HepG2 (cell line): ENCODE data around the gene UBL7. TPM values are rescaled to one million over a fixed set of nuclear protein-coding genes. Genes with fewer than 3 reads are reported as not detected.

Source experiments
- ATF7-NPFF ChIP-seq: sonication (generic); formaldehyde crosslinking; IDR thresholded peaks from 2 replicates; pipeline ENCODE4 v1.8.1; 2023; ENCODE audit warnings: mild to moderate bottlenecking, low read depth, missing genetic modification reagents, moderate library complexity
- ATM ChIP-seq: fragments of 450-650 bp; IDR thresholded peaks from 2 replicates; pipeline ENCODE4 v1.7.1; 2017; ENCODE audit warnings: mild to moderate bottlenecking, borderline replicate concordance
- EP300 ChIP-seq, 3 experiments: sonication (generic) in 1 of 3; formaldehyde crosslinking in 1 of 3; IDR thresholded peaks; 2 replicates each; pipeline versions ENCODE4 v1.5.1 to v1.6.1; 2011 to 2020; ENCODE audit warnings: low read depth in 2 of 3, low read length in 2 of 3, borderline replicate concordance in 1 of 3, improper control_type of control experiment in 1 of 3, mild to moderate bottlenecking in 1 of 3, missing genetic modification reagents in 1 of 3, moderate library complexity in 1 of 3
- GRHL1 ChIP-seq: sonication (generic); formaldehyde crosslinking; conservative IDR thresholded peaks from 2 replicates; pipeline ENCODE4 v1.8.0; 2022; ENCODE audit warnings: missing genetic modification reagents
- IKZF5 ChIP-seq: IDR thresholded peaks from 2 replicates; pipeline ENCODE4 v1.6.1; 2018; ENCODE audit warnings: missing genetic modification reagents, mild to moderate bottlenecking, missing compliant biosample characterization
- MATR3 ChIP-seq: sonication (generic); formaldehyde crosslinking; IDR thresholded peaks from 2 replicates; pipeline ENCODE4 v1.4.0; 2020; ENCODE audit warnings: missing genetic modification reagents
- PCBP1 ChIP-seq: fragments of 200-400 bp; formaldehyde crosslinking; IDR thresholded peaks from 2 replicates; pipeline ENCODE4 v1.6.1; 2017; ENCODE audit warnings: mild to moderate bottlenecking, low read depth, low read length, borderline replicate concordance
- PHF8 ChIP-seq: sonication (generic); formaldehyde crosslinking; IDR thresholded peaks from 2 replicates; pipeline ENCODE4 v1.5.0; 2020; ENCODE audit warnings: missing genetic modification reagents
- RXRA ChIP-seq: sonication (generic); formaldehyde crosslinking; IDR thresholded peaks from 2 replicates; pipeline ENCODE4 v1.5.1; 2020; ENCODE audit warnings: missing genetic modification reagents
- XBP1 ChIP-seq: sonication (generic); formaldehyde crosslinking; IDR thresholded peaks from 2 replicates; pipeline ENCODE4 v1.5.0; 2020; ENCODE audit warnings: missing genetic modification reagents
- ZNF230 ChIP-seq: sonication (generic); formaldehyde crosslinking; IDR thresholded peaks from 2 replicates; pipeline ENCODE4 v1.4.0; 2020; ENCODE audit warnings: mild to moderate bottlenecking, missing genetic modification reagents
- ZNF264 ChIP-seq: sonication (generic); formaldehyde crosslinking; IDR thresholded peaks from 2 replicates; pipeline ENCODE4 v1.4.0; 2020; ENCODE audit warnings: missing genetic modification reagents
- ZNF292 ChIP-seq: sonication (generic); formaldehyde crosslinking; IDR thresholded peaks from 2 replicates; pipeline ENCODE4 v1.8.1; 2022; ENCODE audit warnings: mild to moderate bottlenecking, low read depth, missing genetic modification reagents, borderline replicate concordance
- ZNF3 ChIP-seq: IDR thresholded peaks from 2 replicates; pipeline ENCODE4 v1.7.0; 2017; ENCODE audit warnings: inconsistent platforms
- ZNF879 ChIP-seq: sonication (generic); formaldehyde crosslinking; IDR thresholded peaks from 2 replicates; pipeline ENCODE4 v1.8.1; 2023; ENCODE audit warnings: missing genetic modification reagents
- polyA plus RNA-seq, 8 experiments: library from polyadenylated mRNA; depleted of rRNA in 3 of 8; stranded (reverse) in 7 of 8; unstranded in 1 of 8; fragments of >200 nt; fragmentation: Illumina TruSeq in 4 of 8; extraction: Trizol in 4 of 8; gene quantifications; 2 replicates each; pipeline versions ENCODE4 v1.2.1 to v1.2.3, GENCODE V29; 2011 to 2016; ENCODE audit warnings: low read depth in 4 of 8, missing spikeins in 1 of 8, mixed read lengths in 1 of 8; ENCODE audit not compliant: insufficient read depth in 1 of 8
- total RNA-seq, 5 experiments: library from RNA; depleted of rRNA; stranded (reverse); fragments of >200 nt; fragmentation: Illumina TruSeq; extraction: Trizol; gene quantifications; 2 replicates each; pipeline ENCODE4 v1.2.3, GENCODE V29; 2016; ENCODE audit warnings: low read depth in 1 of 5
- TF ChIP-seq, protein P1 (sequence below): sonication (generic); formaldehyde crosslinking; IDR thresholded peaks from 2 replicates; pipeline ENCODE4 v1.4.0; 2020; ENCODE audit warnings: low read depth, missing genetic modification reagents
- TF ChIP-seq, protein P2 (sequence below): sonication (generic); formaldehyde crosslinking; IDR thresholded peaks from 2 replicates; pipeline ENCODE4 v1.4.0; 2020; ENCODE audit warnings: missing genetic modification reagents
- TF ChIP-seq, protein P3 (sequence below): sonication (generic); formaldehyde crosslinking; IDR thresholded peaks from 2 replicates; pipeline ENCODE4 v1.4.0; 2020; ENCODE audit warnings: missing genetic modification reagents

The UBL7 gene
- total and polyA plus RNA-seq, 2 of the 13 experiments (the other 11 are each of a cell fraction or from before 2014, with no cell fraction given) = 55.0 to 63.5 TPM

- TF ChIP-seq RXRA (CRISPR knock-in tag) (peak; percentile 86), GRHL1 (no peak), ATF7-NPFF (CRISPR knock-in tag) (no peak; the same call in none of the 2 replicates), XBP1 (CRISPR knock-in tag) (no peak), ZNF264 (CRISPR knock-in tag) (0 out of 2 replicates have a peak, but pooled peaks have one; percentile 69), IKZF5 (CRISPR knock-in tag) (peak; percentile 84), ZNF3 (no peak), PHF8 (CRISPR knock-in tag) (peak; percentile 60), ZNF879 (CRISPR knock-in tag) (peak; percentile 54; the same call in 1 of the 2 replicates), EP300 (IDR thresholded peaks at IDR 0.05; ENCODE audit: low read depth in 2 of 2, low read length in 2 of 2) (0 out of 4 replicates have a peak, but pooled peaks of 1 of the 2 experiments have one; percentile 57), EP300 (CRISPR knock-in tag; IDR thresholded peaks at IDR 0.05; ENCODE audit: borderline replicate concordance) (peak; percentile 48), ZNF230 (CRISPR knock-in tag) (peak; percentile 95), ATM (no peak), MATR3 (CRISPR knock-in tag) (no peak), ZNF292 (CRISPR knock-in tag) (peak; percentile 75; the same call in 1 of the 2 replicates), PCBP1 (peak; percentile 78)
- TF ChIP-seq, protein P1, sequence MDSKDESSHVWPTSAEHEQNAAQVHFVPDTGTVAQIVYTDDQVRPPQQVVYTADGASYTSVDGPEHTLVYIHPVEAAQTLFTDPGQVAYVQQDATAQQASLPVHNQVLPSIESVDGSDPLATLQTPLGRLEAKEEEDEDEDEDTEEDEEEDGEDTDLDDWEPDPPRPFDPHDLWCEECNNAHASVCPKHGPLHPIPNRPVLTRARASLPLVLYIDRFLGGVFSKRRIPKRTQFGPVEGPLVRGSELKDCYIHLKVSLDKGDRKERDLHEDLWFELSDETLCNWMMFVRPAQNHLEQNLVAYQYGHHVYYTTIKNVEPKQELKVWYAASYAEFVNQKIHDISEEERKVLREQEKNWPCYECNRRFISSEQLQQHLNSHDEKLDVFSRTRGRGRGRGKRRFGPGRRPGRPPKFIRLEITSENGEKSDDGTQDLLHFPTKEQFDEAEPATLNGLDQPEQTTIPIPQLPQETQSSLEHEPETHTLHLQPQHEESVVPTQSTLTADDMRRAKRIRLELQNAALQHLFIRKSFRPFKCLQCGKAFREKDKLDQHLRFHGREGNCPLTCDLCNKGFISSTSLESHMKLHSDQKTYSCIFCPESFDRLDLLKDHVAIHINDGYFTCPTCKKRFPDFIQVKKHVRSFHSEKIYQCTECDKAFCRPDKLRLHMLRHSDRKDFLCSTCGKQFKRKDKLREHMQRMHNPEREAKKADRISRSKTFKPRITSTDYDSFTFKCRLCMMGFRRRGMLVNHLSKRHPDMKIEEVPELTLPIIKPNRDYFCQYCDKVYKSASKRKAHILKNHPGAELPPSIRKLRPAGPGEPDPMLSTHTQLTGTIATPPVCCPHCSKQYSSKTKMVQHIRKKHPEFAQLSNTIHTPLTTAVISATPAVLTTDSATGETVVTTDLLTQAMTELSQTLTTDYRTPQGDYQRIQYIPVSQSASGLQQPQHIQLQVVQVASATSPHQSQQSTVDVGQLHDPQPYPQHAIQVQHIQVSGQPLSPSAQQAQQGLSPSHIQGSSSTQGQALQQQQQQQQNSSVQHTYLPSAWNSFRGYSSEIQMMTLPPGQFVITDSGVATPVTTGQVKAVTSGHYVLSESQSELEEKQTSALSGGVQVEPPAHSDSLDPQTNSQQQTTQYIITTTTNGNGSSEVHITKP = peak; percentile 45; the same call in 1 of the 2 replicates
- TF ChIP-seq, protein P2, sequence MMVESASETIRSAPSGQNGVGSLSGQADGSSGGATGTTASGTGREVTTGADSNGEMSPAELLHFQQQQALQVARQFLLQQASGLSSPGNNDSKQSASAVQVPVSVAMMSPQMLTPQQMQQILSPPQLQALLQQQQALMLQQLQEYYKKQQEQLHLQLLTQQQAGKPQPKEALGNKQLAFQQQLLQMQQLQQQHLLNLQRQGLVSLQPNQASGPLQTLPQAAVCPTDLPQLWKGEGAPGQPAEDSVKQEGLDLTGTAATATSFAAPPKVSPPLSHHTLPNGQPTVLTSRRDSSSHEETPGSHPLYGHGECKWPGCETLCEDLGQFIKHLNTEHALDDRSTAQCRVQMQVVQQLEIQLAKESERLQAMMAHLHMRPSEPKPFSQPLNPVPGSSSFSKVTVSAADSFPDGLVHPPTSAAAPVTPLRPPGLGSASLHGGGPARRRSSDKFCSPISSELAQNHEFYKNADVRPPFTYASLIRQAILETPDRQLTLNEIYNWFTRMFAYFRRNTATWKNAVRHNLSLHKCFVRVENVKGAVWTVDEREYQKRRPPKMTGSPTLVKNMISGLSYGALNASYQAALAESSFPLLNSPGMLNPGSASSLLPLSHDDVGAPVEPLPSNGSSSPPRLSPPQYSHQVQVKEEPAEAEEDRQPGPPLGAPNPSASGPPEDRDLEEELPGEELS (CRISPR knock-in tag) = peak; percentile 91
- TF ChIP-seq, protein P3, sequence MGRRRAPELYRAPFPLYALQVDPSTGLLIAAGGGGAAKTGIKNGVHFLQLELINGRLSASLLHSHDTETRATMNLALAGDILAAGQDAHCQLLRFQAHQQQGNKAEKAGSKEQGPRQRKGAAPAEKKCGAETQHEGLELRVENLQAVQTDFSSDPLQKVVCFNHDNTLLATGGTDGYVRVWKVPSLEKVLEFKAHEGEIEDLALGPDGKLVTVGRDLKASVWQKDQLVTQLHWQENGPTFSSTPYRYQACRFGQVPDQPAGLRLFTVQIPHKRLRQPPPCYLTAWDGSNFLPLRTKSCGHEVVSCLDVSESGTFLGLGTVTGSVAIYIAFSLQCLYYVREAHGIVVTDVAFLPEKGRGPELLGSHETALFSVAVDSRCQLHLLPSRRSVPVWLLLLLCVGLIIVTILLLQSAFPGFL = no peak
Measured at GRCh38 chr15:74460871-74461846, at the start of gene UBL7 (continued).
